Activated gamma-delta T cell treated with Interleukin-2 at 50 U/mL for 16 hours (primary cell): ENCODE measurements around the gene HOTAIR.

ENCODE experiments used
- DNase-seq: peaks from one replicate; pipeline ENCODE4 v3.0.0-alpha.2; 2020

HOTAIR gene

GRCh38 chr12:53974084-53975063 is at the start of gene HOTAIR:
Gene HOTAIR, minus strand, starts transcription at chr12:53974954.
- DNase-seq: peak; percentile 20

GRCh38 chr12:54024127-54024526 is 49.4 kb upstream of the HOTAIR start:
- no peak for DNase-seq

- no peak for DNase-seq
Measured at GRCh38 chr12:54022960-54023884, 48.5 kb upstream of the HOTAIR start.

GRCh38 chr12:54021432-54022013 is 46.8 kb upstream of the HOTAIR start:
- no peak for DNase-seq

GRCh38 chr12:54020591-54021405 is 46.0 kb upstream of the HOTAIR start:
- no peak for DNase-seq

- DNase-seq: no peak
Measured at GRCh38 chr12:54019924-54020590, 45.3 kb upstream of the HOTAIR start.

GRCh38 chr12:54019091-54019811 is 44.5 kb upstream of the HOTAIR start:
- no peak for DNase-seq

GRCh38 chr12:54018468-54018984 is 43.8 kb upstream of the HOTAIR start:
- no peak for DNase-seq

- DNase-seq: peak; percentile 70
Measured at GRCh38 chr12:54017878-54018467, 43.2 kb upstream of the HOTAIR start.

- no peak for DNase-seq
Measured at GRCh38 chr12:54017027-54017788, 42.5 kb upstream of the HOTAIR start.

GRCh38 chr12:54016478-54016964 is 41.8 kb upstream of the HOTAIR start:
- no peak for DNase-seq

GRCh38 chr12:54016051-54016450 is 41.3 kb upstream of the HOTAIR start:
- DNase-seq: no peak

GRCh38 chr12:54015018-54015931 is 40.5 kb upstream of the HOTAIR start:
- DNase-seq: no peak

- DNase-seq: no peak
Measured at GRCh38 chr12:54014377-54015017, 39.7 kb upstream of the HOTAIR start.

GRCh38 chr12:54012631-54013409 is 38.1 kb upstream of the HOTAIR start:
- DNase-seq: no peak

GRCh38 chr12:54011665-54012532 is 37.1 kb upstream of the HOTAIR start:
- DNase-seq: no peak
